NB4 (cell line): ENCODE results near the gene TBCA.

Experiments
- POLR2A ChIP-seq: IDR thresholded peaks from 2 replicates; pipeline ENCODE4 v1.6.1; 2011; ENCODE audit warnings: mild to moderate bottlenecking; ENCODE audit not compliant: insufficient read length; ENCODE audit errors: extremely low read depth
- TF ChIP-seq, protein P1 (sequence below): IDR thresholded peaks from one replicate; pipeline ENCODE4 v1.5.1; 2012; ENCODE audit warnings: low read depth, low read length

DNA sequence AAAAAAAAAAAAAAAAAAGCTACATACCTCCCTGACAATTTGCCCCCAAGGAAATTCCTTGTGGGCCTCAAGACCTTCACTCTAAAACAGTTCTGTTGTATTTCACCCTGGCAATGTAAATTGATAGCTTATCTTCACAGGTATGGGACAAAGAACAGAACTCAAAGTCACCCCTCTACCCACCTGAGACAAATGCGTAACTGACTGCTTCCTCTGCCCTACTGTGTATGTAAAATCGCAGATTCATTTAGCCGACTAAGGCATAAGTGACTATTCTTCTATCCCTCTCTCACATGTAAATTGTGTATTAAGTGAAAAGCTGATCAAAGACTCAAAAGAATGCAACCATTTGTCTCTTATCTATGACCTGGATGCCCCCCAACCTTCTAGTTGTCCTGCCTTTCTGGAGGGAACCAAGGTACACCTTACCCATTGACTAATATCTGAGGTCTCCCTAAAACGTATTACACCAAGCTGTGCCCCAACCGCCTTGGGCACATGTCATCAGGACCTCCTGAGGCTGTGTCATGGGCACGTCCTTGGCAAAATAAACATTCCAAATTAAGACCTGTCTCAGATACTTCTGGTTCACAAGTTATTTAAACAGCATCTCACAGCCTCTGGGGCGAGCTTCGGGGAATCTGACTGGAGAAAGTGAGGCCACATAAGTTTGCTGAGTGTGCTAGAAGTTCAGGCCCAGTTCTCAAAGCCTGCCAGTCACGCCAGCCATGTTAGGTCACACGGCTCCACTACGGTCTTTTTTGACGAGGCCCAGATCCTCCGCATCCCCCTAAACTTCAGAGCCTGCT lies 954 bp downstream of the TBCA start:
- TF ChIP-seq POLR2A = no peak
- TF ChIP-seq, protein P1, sequence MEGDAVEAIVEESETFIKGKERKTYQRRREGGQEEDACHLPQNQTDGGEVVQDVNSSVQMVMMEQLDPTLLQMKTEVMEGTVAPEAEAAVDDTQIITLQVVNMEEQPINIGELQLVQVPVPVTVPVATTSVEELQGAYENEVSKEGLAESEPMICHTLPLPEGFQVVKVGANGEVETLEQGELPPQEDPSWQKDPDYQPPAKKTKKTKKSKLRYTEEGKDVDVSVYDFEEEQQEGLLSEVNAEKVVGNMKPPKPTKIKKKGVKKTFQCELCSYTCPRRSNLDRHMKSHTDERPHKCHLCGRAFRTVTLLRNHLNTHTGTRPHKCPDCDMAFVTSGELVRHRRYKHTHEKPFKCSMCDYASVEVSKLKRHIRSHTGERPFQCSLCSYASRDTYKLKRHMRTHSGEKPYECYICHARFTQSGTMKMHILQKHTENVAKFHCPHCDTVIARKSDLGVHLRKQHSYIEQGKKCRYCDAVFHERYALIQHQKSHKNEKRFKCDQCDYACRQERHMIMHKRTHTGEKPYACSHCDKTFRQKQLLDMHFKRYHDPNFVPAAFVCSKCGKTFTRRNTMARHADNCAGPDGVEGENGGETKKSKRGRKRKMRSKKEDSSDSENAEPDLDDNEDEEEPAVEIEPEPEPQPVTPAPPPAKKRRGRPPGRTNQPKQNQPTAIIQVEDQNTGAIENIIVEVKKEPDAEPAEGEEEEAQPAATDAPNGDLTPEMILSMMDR = no peak
